HUES48 (cell line): Measurements from ENCODE around the gene KCNQ2.

Experiments
- H3K27ac ChIP-seq: one replicate; pipeline ENCODE4 v1.7.0; 2013; ENCODE audit warnings: low read depth, low read length, inconsistent platforms
- H3K27me3 ChIP-seq: 2 replicates; pipeline ENCODE4 v1.6.1; 2013; ENCODE audit warnings: mild to moderate bottlenecking, low read length; ENCODE audit not compliant: control insufficient read depth, insufficient read depth
- H3K36me3 ChIP-seq: 2 replicates; pipeline ENCODE4 v1.6.1; 2013; ENCODE audit warnings: low read length; ENCODE audit not compliant: control insufficient read depth, insufficient read depth
- H3K4me1 ChIP-seq: 2 replicates; pipeline ENCODE4 v1.6.1; 2013; ENCODE audit warnings: mild to moderate bottlenecking, low read length; ENCODE audit not compliant: control insufficient read depth, insufficient read depth
- H3K4me3 ChIP-seq: 2 replicates; pipeline ENCODE4 v1.5.1; 2013; ENCODE audit warnings: mild to moderate bottlenecking, low read depth, low read length
- H3K9ac ChIP-seq: 2 replicates; pipeline ENCODE4 v1.6.1; 2013; ENCODE audit warnings: mild to moderate bottlenecking, low read depth, low read length, moderate library complexity
- H3K9me3 ChIP-seq: 2 replicates; pipeline ENCODE4 v1.6.1; 2013; ENCODE audit warnings: low read length; ENCODE audit not compliant: control insufficient read depth, insufficient read depth

Gene KCNQ2

GRCh38 chr20:63495167-63495720 is 22.8 kb upstream of the KCNQ2 start:
- no peak overlapping the region for H3K4me3 ChIP-seq
- no peak overlapping the region for H3K9ac ChIP-seq
- H3K36me3 ChIP-seq: peaks cover 12% of the 10 kb centered on the region
- H3K27me3 ChIP-seq: peaks cover 35% of the 10 kb centered on the region
- H3K4me1 ChIP-seq: peaks cover 9% of the 10 kb centered on the region; the same call in 1 of the 2 replicates
- no peaks in the 10 kb centered on the region for H3K9me3 ChIP-seq
- no peak overlapping the region for H3K27ac ChIP-seq

- Histone ChIP-seq H3K4me1 (peaks cover 9% of the 10 kb centered on the region; the same call in 1 of the 2 replicates), H3K36me3 (peaks cover 12% of the 10 kb centered on the region)
Observed at GRCh38 chr20:63494420-63495166, 22.1 kb upstream of the KCNQ2 start.

DNA sequence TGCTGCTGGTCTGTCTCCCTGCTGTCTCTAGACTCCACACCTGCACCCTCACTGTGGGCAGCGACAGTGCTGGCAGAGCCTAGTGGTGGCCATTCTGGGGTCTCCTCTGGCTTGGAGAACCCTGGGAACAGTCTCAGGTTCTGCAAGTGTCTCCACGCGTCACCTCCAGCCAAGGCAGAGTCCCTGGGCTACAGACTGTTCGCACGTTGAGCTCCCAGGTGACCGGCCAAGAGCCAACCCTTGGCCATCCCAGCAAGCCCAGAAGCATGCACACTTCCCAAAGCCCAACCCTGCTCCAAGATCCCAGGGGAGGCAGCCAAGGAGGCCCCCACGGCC is 21.6 kb upstream of the KCNQ2 start:
- no peak overlapping the region for H3K4me3 ChIP-seq
- H3K36me3 ChIP-seq: peaks cover 12% of the 10 kb centered on the region
- H3K9me3 ChIP-seq: no peaks in the 10 kb centered on the region
- peaks cover 29% of the 10 kb centered on the region for H3K27me3 ChIP-seq
- no peak overlapping the region for H3K27ac ChIP-seq
- H3K4me1 ChIP-seq: peaks cover 9% of the 10 kb centered on the region; the same call in 1 of the 2 replicates
- no peak overlapping the region for H3K9ac ChIP-seq

More at GRCh38 chr20:63494420-63495166, 22.1 kb upstream of the KCNQ2 start:
- no peak overlapping the region for H3K4me3 ChIP-seq
- H3K9ac ChIP-seq: no peak overlapping the region
- H3K9me3 ChIP-seq: no peaks in the 10 kb centered on the region
- H3K27ac ChIP-seq: no peak overlapping the region
- H3K27me3 ChIP-seq: peaks cover 28% of the 10 kb centered on the region

DNA sequence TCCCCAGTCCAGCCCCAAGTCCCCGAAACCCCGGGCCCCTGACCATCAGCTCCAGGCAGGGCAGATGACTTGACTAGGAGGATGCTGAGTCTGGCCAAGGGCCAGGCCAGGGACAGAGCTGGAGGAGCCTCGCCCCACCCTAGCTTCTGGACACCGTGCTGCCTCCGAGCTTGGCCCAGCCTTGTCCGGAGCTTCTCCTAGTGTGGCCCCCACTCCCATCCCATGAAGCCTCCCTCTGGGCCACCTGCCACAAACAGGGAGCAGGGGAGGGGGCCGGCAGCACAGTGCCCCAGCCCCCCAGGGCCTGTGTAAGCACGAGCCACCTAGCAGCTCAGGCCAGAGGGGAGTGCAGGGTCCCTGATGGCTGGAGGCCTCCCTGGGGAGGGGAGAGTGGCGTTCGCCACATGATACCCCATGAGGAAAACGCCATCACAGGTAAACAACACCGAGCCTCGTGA is 21.1 kb upstream of the KCNQ2 start:
- Histone ChIP-seq H3K4me1 (peaks cover 12% of the 10 kb centered on the region; the same call in 1 of the 2 replicates), H3K9ac (no peak overlapping the region), H3K27me3 (peaks cover 33% of the 10 kb centered on the region), H3K9me3 (no peaks in the 10 kb centered on the region), H3K27ac (no peak overlapping the region), H3K36me3 (peaks cover 12% of the 10 kb centered on the region), H3K4me3 (no peak overlapping the region)

- H3K9ac ChIP-seq: no peak overlapping the region
Observed at GRCh38 chr20:63492982-63493381, 20.5 kb upstream of the KCNQ2 start.

GRCh38 chr20:63492518-63492917 is 20.1 kb upstream of the KCNQ2 start:
- peaks cover 12% of the 10 kb centered on the region for H3K36me3 ChIP-seq
- H3K9me3 ChIP-seq: no peaks in the 10 kb centered on the region
- H3K4me1 ChIP-seq: peaks cover 7% of the 10 kb centered on the region; the same call in 1 of the 2 replicates
- H3K27ac ChIP-seq: no peak overlapping the region
- no peak overlapping the region for H3K9ac ChIP-seq
- H3K4me3 ChIP-seq: no peak overlapping the region
- peaks cover 30% of the 10 kb centered on the region for H3K27me3 ChIP-seq

More at GRCh38 chr20:63492982-63493381, 20.5 kb upstream of the KCNQ2 start:
- Histone ChIP-seq H3K27me3 (peaks cover 30% of the 10 kb centered on the region), H3K36me3 (peaks cover 12% of the 10 kb centered on the region), H3K4me1 (peaks cover 10% of the 10 kb centered on the region; the same call in 1 of the 2 replicates), H3K27ac (no peak overlapping the region), H3K9me3 (no peaks in the 10 kb centered on the region), H3K4me3 (no peak overlapping the region)

DNA sequence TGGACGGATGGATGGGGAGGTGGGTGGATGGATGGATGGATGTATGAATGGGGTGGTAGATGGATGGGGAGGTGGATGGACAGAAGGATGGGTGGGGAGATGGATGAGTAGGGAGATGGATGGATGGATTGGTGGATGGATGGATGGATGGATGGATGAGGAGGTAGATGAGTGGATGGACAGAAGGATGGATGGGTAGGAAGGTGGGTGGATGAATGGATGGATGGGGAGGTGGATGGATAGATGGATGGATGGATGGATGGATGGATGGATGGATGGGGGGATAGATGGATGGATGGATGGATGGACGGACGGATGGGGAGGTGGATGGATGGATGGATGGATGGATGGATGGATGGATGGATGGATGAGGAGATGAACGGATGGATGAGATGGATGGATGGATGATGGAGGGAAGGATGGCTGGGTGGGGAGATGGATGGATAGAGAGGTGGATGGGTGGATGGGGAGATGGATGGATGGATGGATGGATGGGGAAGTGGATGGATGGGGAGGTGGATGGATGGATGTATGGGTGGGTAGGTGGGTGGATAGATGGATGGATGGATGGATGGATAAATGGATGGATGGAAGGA is 19.3 kb upstream of the KCNQ2 start:
- no peak overlapping the region for H3K27ac ChIP-seq
- H3K9ac ChIP-seq: no peak overlapping the region
- H3K9me3 ChIP-seq: no peaks in the 10 kb centered on the region
- no peak overlapping the region for H3K4me3 ChIP-seq
- H3K36me3 ChIP-seq: peaks cover 12% of the 10 kb centered on the region
- peaks cover 27% of the 10 kb centered on the region for H3K27me3 ChIP-seq
- peaks cover 7% of the 10 kb centered on the region; the same call in 1 of the 2 replicates for H3K4me1 ChIP-seq

DNA sequence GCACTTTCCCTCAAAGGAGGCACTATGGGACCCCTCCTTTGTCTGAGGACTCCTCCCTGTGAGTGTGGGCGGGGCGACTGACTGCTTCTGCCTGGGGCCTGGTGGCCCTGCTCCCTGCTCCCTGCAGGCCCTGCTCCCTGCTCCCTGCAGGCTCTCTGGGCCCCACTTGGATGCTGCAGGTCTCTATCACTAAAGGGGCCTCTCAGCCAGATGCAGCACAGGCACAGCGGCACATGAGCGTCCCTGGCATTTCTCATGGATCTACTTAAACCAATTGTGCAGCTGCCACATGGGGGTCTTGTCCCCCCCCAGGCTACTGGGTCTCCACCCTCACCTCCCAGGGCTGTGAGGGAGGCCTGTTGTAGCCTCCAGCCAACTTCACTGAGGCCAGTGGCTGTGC is 18.6 kb upstream of the KCNQ2 start:
- Histone ChIP-seq H3K27ac (no peak overlapping the region), H3K9ac (no peak overlapping the region), H3K36me3 (peaks cover 12% of the 10 kb centered on the region), H3K9me3 (no peaks in the 10 kb centered on the region), H3K4me1 (peaks cover 3% of the 10 kb centered on the region; the same call in 1 of the 2 replicates), H3K4me3 (no peak overlapping the region), H3K27me3 (peaks cover 21% of the 10 kb centered on the region)

DNA sequence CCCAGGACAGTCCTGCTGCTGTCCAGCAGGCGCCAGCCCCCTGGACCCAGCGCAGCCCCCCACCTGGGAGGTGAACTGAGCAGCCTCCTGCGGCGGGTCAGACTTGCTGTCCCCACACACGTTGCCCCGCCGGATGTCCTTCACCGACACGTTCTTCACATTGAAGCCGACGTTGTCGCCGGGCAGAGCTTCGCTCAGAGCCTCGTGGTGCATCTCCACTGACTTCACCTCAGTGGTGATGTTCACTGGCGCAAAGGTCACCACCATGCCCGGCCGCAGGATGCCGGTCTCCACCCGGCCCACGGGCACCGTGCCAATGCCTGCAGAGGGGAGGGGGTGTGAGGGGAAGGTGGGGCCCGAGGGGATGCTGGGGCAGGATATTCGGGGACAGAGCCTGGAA is 18.0 kb upstream of the KCNQ2 start:
- H3K36me3 ChIP-seq: peaks cover 12% of the 10 kb centered on the region
- H3K27me3 ChIP-seq: peaks cover 21% of the 10 kb centered on the region

DNA sequence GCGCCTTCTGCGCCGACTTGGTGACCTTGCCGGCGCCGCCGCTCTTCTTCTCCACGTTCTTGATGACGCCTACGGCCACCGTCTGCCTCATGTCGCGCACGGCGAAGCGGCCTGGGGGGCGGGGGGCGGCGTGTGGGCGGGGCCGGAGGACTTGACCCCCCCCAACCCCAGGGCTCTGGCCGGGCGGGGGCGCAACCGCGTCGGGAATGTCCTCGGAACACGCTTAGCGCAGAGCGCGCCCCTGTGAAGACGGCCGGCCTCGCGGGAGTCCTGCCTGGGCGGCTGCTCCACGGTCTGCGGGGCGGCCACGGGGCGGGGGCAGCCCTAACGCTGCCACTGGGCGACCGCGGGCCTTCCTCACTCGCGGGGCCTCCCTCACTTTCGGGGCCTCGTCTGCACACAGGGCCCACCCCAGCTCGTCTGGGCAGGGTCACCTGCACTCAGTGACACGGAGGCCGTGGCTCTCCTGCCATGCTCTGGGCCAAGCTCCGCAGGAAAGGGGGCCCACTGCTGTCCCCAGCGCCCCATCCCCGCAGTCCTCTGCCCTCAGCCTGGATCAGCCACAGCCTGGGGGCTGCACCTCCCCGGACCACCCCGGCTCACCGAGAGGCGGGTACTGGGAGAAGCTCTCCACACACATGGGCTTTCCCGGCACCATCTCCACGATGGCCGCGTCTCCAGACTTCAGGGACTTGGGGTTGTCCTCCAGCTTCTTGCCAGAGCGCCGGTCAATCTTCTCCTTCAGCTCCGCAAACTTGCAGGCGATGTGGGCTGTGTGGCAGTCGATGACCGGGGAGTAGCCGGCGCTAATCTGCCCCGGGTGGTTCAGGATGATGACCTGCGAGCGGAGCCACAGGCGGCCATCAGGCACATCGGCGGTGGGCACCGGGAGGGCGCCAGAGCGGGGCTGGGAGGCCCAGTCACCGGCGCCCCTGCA is 16.1 kb upstream of the KCNQ2 start:
- Histone ChIP-seq H3K4me1 (peaks cover 3% of the 10 kb centered on the region; the same call in 1 of the 2 replicates), H3K36me3 (peaks cover 9% of the 10 kb centered on the region; the same call in 1 of the 2 replicates), H3K9ac (no peak overlapping the region), H3K9me3 (no peaks in the 10 kb centered on the region), H3K4me3 (peak overlapping the region; percentile 29; the same call in 1 of the 2 replicates), H3K27me3 (peaks cover 21% of the 10 kb centered on the region), H3K27ac (no peak overlapping the region)

More for the DNA sequence above, 18.0 kb upstream of the KCNQ2 start:
- no peak overlapping the region for H3K9ac ChIP-seq
- peaks cover 3% of the 10 kb centered on the region; the same call in 1 of the 2 replicates for H3K4me1 ChIP-seq
- no peak overlapping the region for H3K4me3 ChIP-seq
- H3K27ac ChIP-seq: no peak overlapping the region
- H3K9me3 ChIP-seq: no peaks in the 10 kb centered on the region
